Mucosa of rectum (tissue), 2 donors: ENCODE measurements around the gene TSR3.
A peak's percentile ranks its signal among the peaks of the same experiment; 100 is the strongest.

ENCODE experiments used
- H3K27ac ChIP-seq, 2 donors: one replicate each; pipeline ENCODE4 v1.7.0; 2013; ENCODE audit warnings: inconsistent platforms in 2 of 2, low read depth in 2 of 2, low read length in 2 of 2
- H3K27me3 ChIP-seq, 2 donors: one replicate each; pipeline ENCODE4 v1.7.0; 2013; ENCODE audit warnings: low read length in 2 of 2; ENCODE audit not compliant: control insufficient read depth in 2 of 2, insufficient read depth in 2 of 2
- H3K36me3 ChIP-seq, 2 donors: one replicate each; pipeline ENCODE4 v1.7.0; 2013; ENCODE audit warnings: low read length in 2 of 2; ENCODE audit not compliant: control insufficient read depth in 2 of 2, insufficient read depth in 2 of 2
- H3K4me1 ChIP-seq, 2 donors: one replicate each; pipeline ENCODE4 v1.7.0; 2013; ENCODE audit warnings: low read length in 2 of 2, mild to moderate bottlenecking in 1 of 2; ENCODE audit not compliant: control insufficient read depth in 2 of 2, insufficient read depth in 2 of 2
- H3K4me3 ChIP-seq, 2 donors: one replicate each; pipeline ENCODE4 v1.7.0; 2013; ENCODE audit warnings: low read length in 2 of 2
- H3K9ac ChIP-seq, 2 donors: one replicate each; pipeline ENCODE4 v1.7.0; 2013; ENCODE audit warnings: low read length in 2 of 2, low read depth in 1 of 2, mild to moderate bottlenecking in 1 of 2
- H3K9me3 ChIP-seq, 2 donors: one replicate each; pipeline ENCODE4 v1.7.0; 2013; ENCODE audit warnings: low read length in 2 of 2; ENCODE audit not compliant: control insufficient read depth in 2 of 2
- donor health status: healthy.
- donor health status: Normal muscosa, but diverticular disease.

Gene TSR3

DNA sequence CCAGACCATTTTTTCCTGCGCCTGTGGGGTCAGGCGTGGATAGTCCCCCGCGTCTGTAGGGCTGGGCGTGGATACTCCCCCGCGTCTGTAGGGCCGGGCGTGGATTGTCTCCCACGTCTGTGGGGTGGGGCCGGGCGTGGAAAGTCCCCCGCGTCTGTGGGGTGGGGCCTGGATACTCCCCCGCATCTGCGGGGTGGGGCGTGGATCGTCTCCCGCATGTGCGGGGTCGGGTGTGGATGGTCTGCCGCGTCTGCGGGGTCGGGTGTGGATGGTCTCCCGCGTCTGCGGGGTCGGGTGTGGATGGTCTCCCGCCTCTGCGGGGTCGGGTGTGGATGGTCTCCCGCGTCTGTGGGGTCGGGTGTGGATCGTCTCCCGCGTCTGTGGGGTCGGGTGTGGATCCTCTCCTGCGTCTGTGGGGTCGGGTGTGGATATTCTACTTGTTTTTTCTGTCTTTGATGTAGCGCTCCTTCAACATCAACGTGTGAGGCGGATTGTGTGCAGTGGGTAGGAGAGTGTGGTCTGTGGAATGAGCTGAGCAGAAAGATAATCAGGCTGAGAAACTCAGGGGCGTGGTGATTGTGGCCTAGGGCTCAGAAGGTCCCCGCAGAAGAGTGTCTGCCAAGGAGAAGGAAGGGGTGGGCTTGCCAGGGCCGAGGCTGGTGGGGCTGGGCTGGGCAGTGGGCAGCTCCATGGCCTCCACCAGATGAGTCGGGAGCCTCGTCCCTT, 3.3 kb upstream of the TSR3 start:
- no peak overlapping the region for H3K4me3 ChIP-seq
- peaks cover 14 to 20% of the 10 kb centered on the region in 2 donors for H3K4me1 ChIP-seq
- H3K9ac ChIP-seq = no peak overlapping the region
- peaks cover 0 to 8% of the 10 kb centered on the region in 2 donors for H3K36me3 ChIP-seq
- H3K9me3 ChIP-seq = no peaks in the 10 kb centered on the region
- H3K27ac ChIP-seq = no peak overlapping the region
- H3K27me3 ChIP-seq = no peaks in the 10 kb centered on the region

DNA sequence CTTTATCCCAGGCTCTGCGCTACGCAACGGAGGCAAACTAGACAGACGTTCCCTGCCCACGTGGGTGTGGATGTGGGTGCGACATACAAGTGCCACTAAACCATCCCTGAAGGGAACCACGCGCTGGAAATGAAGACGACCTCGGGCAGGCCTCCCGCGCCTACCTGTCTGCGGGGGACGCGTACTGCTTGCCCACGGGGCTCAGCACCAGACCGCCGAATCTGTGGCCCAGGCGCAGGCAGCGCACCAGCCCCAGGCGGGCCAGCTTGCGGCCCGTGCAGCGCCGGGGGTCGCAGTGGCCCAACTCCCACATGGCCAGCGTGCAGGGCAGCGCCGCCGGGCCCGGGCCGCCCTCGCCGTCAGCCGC, 480 bp downstream of the TSR3 start:
- Histone ChIP-seq H3K27me3 (no peaks in the 10 kb centered on the region), H3K36me3 (peaks cover 0 to 20% of the 10 kb centered on the region in 2 donors)

DNA sequence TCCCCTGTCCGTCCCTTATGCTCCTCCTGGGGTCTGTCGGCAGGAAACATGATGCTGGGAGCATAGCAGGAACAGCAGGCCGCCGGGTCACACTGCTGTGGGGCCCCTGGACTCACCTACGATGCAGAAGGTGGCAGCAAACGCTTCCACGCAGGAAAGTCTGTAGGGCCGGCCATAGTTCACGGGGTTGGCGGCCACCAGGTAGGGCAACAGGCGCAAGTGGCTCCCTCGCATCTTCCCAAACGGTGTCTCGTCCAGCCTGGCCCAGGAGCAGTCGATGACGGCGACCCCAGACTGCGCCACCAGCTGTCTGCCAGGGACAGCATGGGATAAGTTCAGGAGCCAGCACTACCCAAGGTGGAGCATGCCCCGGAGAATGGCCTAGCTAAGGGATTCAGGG, 987 bp downstream of the TSR3 start:
- H3K9me3 ChIP-seq = no peaks in the 10 kb centered on the region
- H3K27ac ChIP-seq = no peak overlapping the region
- H3K4me3 ChIP-seq = peak overlapping the region; percentile 86 to 91
- H3K36me3 ChIP-seq = peaks cover 0 to 20% of the 10 kb centered on the region in 2 donors
- peak overlapping the region; percentile 70 to 83 for H3K9ac ChIP-seq
- peaks cover 14 to 20% of the 10 kb centered on the region in 2 donors for H3K4me1 ChIP-seq
- no peaks in the 10 kb centered on the region for H3K27me3 ChIP-seq

More for the DNA sequence above, 480 bp downstream of the TSR3 start:
- peaks cover 14 to 20% of the 10 kb centered on the region in 2 donors for H3K4me1 ChIP-seq
- no peaks in the 10 kb centered on the region for H3K9me3 ChIP-seq
- H3K9ac ChIP-seq = peak overlapping the region; percentile 70 to 83
- H3K4me3 ChIP-seq = peak overlapping the region; percentile 86 to 91
- peak overlapping the region in 1 of 2 donors; percentile 63 for H3K27ac ChIP-seq

DNA sequence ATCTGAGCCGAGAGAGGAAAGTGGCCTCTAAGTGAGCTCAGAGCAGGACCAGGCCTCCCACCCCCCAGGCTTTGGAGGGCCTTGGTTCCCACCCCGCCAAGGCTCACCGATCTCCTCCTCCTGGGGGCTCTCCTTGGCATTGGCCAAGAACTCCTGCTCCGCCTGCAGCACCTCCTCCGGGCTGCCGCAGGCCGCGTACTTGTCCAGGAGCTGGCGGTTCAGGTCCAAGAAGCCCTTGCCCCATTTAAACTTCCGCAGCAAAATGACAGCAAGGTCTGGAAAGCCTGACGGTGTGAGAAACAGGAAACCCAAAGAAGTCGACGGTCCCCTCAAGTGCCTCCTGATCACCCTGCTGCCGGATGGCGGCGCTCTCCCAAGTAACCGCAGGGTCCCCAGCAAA, 1.7 kb downstream of the TSR3 start:
- H3K27me3 ChIP-seq = no peaks in the 10 kb centered on the region
- H3K9ac ChIP-seq = no peak overlapping the region
- no peak overlapping the region for H3K27ac ChIP-seq
- H3K4me3 ChIP-seq = no peak overlapping the region
- H3K36me3 ChIP-seq = peaks cover 0 to 20% of the 10 kb centered on the region in 2 donors
- H3K4me1 ChIP-seq = peaks cover 14 to 20% of the 10 kb centered on the region in 2 donors
- no peaks in the 10 kb centered on the region for H3K9me3 ChIP-seq

DNA sequence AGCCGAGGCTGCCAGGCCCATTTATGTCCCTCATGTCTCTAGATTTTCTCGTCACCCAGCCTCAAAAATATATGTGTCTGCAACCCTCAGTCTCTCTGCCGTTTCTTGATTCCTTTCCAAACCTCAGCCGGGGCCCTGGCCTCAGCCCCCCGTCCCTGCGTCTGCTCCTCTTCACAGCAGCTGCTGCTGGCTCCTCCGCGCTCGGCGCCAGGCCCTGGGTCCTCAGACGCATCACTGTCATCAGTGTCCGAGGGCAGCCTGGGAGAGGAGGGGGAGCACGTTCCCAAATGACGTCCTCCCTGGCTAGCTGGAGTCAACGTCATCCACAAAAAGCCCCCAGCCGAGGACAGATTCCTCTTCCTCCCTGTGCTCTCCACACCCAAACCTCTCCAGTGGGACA, 2.3 kb downstream of the TSR3 start:
- Histone ChIP-seq H3K4me1 (peaks cover 14 to 21% of the 10 kb centered on the region in 2 donors), H3K9me3 (no peaks in the 10 kb centered on the region), H3K9ac (no peak overlapping the region), H3K27ac (no peak overlapping the region), H3K4me3 (no peak overlapping the region), H3K36me3 (peaks cover 0 to 18% of the 10 kb centered on the region in 2 donors), H3K27me3 (no peaks in the 10 kb centered on the region)

DNA sequence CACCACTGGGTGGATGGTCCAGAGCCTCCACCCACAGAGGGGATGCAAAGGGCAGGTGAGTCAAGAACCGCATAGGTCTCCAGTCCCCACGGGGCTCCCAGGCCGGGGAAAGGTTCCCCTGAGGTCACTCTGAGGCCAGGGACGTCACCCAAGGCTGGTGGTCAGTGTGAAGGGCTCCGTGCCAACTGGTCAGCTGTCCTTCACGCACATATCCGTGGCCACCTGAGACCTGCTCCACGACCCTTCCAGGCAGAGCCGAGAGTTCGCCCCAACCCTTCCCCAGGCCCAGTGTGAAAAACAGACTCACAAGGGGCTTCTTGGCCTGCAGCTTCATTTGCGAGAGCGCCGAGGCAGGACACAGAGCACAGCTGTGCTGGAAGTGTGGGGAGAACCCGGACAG, 2.8 kb downstream of the TSR3 start:
- peaks cover 16 to 25% of the 10 kb centered on the region in 2 donors for H3K4me1 ChIP-seq
- no peak overlapping the region for H3K9ac ChIP-seq
- H3K4me3 ChIP-seq = no peak overlapping the region
- H3K36me3 ChIP-seq = peaks cover 0 to 18% of the 10 kb centered on the region in 2 donors
- no peaks in the 10 kb centered on the region for H3K27me3 ChIP-seq
- no peaks in the 10 kb centered on the region for H3K9me3 ChIP-seq
- H3K27ac ChIP-seq = no peak overlapping the region

DNA sequence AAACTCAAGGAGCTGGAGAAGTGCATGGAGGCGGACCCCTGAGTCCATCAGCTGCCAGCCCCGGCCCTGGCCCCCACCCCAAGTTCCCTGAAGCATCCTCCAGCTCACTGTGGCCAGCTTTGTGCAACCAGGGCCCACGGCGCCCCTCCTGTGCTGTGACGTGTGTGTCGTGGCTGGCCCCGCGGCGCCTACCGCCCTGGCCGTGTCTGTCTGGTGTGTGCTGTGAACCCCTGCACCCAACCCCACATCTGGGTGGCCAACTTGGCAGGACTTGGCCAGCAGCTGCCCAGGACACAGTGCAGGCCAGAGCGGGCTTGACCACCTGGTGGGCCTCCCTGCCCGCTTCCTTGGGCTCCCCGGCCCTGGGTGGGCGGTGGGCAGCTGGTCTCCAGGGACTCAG, 3.2 kb downstream of the TSR3 start:
- H3K4me1 ChIP-seq = peaks cover 20 to 30% of the 10 kb centered on the region in 2 donors
- H3K9me3 ChIP-seq = no peaks in the 10 kb centered on the region
- no peak overlapping the region for H3K4me3 ChIP-seq
- no peaks in the 10 kb centered on the region for H3K27me3 ChIP-seq
- peaks cover 0 to 18% of the 10 kb centered on the region in 2 donors for H3K36me3 ChIP-seq
- no peak overlapping the region for H3K27ac ChIP-seq
- H3K9ac ChIP-seq = no peak overlapping the region

DNA sequence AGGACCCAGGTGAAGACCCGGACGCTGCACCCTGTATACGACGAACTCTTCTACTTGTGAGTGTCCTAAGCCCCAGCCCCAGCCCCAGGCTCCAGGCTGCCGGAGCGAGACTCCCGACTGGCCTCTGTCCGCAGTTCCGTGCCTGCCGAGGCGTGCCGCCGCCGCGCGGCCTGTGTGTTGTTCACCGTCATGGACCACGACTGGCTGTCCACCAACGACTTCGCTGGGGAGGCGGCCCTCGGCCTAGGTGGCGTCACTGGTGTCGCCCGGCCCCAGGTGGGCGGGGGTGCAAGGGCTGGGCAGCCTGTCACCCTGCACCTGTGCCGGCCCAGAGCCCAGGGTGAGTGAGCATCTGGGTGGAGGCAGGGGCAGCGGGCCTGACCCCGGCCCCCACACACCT, 3.7 kb downstream of the TSR3 start:
- no peaks in the 10 kb centered on the region for H3K27me3 ChIP-seq
- H3K9ac ChIP-seq = no peak overlapping the region
- no peak overlapping the region for H3K4me3 ChIP-seq
- H3K27ac ChIP-seq = no peak overlapping the region
- H3K36me3 ChIP-seq = peaks cover 0 to 18% of the 10 kb centered on the region in 2 donors
- peaks cover 23 to 32% of the 10 kb centered on the region in 2 donors for H3K4me1 ChIP-seq
- H3K9me3 ChIP-seq = no peaks in the 10 kb centered on the region

GRCh38 chr16:1347286-1347855, 4.3 kb downstream of the TSR3 start:
- H3K9ac ChIP-seq = no peak overlapping the region
- peaks cover 23 to 31% of the 10 kb centered on the region in 2 donors for H3K4me1 ChIP-seq
- no peaks in the 10 kb centered on the region for H3K27me3 ChIP-seq
- H3K36me3 ChIP-seq = peaks cover 0 to 18% of the 10 kb centered on the region in 2 donors
- no peak overlapping the region for H3K4me3 ChIP-seq
- no peak overlapping the region for H3K27ac ChIP-seq
- no peaks in the 10 kb centered on the region for H3K9me3 ChIP-seq

GRCh38 chr16:1346422-1347285, 5.0 kb downstream of the TSR3 start:
- Histone ChIP-seq H3K9me3 (no peaks in the 10 kb centered on the region), H3K27ac (no peak overlapping the region), H3K4me1 (peaks cover 24 to 34% of the 10 kb centered on the region in 2 donors)

More at GRCh38 chr16:1346422-1347285, 5.0 kb downstream of the TSR3 start:
- Histone ChIP-seq H3K4me3 (no peak overlapping the region), H3K36me3 (peaks cover 0 to 18% of the 10 kb centered on the region in 2 donors), H3K27me3 (no peaks in the 10 kb centered on the region), H3K9ac (no peak overlapping the region)
